ENCODE results near the gene KRTAP10-4.
"Not testable (repeated sequence)": the region's sequence is repeated elsewhere in the genome, so short reads cannot be mapped to it uniquely, and the experiment has no call there.

Gene KRTAP10-4

DNA sequence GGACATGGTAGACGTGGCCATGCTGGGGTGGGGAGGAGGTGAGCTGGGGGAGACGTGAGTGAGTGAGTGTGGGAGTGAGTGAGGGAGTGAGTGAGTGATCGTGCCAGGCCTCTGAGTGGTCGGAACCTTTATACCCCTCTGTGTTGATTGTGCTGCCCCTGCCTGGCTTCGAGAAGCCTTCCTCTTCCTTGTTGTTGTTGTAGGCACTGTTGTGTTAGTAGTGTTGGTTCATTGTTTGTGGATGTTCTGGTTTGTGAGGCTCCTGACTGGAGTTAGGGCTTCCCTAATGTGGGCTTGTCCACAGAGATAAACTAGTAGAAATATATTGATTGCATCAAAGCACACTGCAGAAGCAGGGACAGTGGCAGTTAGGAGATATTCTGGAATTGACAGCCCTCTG is 14.8 kb upstream of the KRTAP10-4 start, which contains the start of gene KRTAP10-3:
Gene KRTAP10-3, minus strand, starts transcription at position 101 of the 400 bp plus-strand sequence. Its CDS starts 80 bp downstream, at position 21.
- DNase-seq = no peak

DNA sequence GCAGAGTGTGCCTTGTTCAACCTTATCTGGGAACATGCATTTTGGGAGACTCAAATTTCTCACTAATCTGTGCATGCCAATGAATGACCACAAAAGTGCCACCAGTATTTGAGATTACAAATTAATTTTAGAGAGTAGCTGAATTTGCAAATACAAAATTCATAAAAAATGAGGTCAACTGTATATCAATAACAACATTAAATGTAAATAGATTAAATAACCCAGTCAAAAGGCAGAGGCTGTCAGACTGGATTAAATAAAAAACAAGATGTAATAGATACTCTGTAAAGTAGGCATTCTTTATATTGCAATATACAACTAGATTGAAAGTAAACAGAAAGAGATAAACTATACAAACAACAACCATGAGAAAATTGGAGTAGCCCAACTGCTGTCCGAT is 9.4 kb upstream of the KRTAP10-4 start:
- no peak for DNase-seq

DNA sequence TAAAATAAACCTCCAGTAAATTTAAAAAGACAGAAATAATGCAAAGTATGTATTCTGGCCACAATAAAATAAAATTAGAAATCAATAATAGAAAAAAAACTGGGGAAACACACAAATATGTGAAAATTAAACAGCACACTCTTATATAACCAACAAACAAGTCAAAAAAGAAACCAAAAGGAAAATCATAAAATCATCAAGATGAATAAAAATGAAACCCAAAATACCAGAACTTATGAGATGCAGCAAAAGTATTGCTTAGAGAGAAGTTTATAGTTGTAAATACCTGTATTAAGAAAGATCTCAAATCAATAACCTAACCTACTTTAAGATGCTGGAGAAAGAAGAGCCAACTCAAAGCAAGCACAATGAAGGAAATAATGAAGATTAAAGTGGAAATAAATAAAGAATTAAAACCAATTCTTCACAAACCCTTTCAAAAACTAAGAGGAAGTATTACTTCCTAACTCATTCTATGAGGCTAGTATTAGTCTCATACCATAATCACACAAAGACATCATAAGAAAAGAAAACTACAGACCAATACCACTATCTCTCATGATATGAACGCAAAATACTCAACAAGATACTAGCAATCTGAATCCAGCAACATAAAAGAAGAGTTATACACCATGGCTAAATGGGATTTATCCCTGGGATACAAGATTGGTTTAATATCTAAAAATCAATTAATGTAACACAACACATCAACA is 8.5 kb upstream of the KRTAP10-4 start:
- DNase-seq = no peak

DNA sequence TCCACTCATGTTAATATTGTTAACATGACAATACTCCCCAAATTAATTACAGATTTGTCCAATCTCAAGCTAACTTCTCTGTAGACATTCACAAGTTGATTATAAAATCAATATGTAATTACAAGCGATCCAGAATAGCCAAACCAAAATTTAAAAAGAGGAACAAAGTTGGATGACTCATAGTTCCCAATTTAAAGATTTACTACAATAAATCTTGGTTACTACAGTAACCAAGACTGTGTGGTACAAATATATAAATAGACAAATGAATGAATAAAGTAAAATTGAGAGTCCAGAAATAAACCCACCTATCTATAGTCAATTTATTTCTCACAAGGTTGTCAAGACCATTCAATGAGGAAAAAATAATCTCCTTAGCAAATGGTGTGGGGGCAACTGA is 7.1 kb upstream of the KRTAP10-4 start:
- no peak for DNase-seq

DNA sequence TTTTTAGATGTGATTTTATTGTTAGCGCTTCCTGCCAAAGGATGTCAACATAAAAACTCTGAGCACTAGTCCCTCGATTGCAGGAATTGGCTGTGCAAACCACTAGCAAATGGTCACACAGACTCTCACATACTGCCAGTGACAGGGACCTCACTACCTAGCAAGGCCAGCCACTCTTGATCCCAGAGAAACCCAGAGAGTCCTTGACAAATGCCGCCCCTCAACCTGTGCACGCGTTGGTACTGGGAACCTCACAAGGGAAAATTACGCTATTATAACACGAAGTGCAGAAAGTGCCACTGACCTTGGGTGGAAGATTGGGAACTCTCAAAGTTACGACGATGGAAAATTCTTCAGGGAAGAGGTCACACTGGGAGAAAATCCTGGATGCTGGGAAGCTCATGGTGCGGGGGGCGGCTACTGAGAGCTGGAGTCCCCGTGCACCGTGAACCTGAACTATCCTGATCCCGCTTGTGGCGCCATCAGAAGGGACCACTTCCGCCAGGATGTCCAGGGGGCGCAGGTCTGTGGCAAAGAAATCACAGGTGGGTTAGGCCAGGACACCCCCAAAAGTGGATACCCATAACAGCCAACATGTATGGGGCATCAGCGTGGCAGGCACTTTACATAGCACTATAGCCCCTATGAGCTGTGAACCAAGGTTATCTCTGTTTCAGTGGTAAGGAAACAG is 5.9 kb upstream of the KRTAP10-4 start:
- DNase-seq = no peak

DNA sequence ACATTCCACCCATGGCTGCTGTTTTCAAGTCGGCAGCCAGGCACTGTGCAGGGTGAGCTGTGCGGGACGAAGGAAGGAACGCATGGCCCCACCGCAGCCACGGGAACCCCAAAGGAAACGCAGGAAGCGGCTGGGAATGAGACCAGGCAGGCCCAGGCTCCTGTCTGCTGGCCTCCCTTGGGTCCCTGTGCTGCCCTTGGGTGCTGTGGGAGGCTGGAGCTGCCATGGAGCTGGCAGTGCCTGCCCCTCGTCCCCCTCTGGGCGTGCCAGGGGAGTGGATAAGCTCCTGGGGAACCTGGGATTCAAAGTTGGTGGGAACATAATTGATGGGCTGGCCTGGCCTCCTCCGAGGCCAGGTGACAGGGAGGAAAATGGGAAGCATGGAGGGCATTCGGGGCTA is 5.3 kb upstream of the KRTAP10-4 start:
- DNase-seq = no peak

DNA sequence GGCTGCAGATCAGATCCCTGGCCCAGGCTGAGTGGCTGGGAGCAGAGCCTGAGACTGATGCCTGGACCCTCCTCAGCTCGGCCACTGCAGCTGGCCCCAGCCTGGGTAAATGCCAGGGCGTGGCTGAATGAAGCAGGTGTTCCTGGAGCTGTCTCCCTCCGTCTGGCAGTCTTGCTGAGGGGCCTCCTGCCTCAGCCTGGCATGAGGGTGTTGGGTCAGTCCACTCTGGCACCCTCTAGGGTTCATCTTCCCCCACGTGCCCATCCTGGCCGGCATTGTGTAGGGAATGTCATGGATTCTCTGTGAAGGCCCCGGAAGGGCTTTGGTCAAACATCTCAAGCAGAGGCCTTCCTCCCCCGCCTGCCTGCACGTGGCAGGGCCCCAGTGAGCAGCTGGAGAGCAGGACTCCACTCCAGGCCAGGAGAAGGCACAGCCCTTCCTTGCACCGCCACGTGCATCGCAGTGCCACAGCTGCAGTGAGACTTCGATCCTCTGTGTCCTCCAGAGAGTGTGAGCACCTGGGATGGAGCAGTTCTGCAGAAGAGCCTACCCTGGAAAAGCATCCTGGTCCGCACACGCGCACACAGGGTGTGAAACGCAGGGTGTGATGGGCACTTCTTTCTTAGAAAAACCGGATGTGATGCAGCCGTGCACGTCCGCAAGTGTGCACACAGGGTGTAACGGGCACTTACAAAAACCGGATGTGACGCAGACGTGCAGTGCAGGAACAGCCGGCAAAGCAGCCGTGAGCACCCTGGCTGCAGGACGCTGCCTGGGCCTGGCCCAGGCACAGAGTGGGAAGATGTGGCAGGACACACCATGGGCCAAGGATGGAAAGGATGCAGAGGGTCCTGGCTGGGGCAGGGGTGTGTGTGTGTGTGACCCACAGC is 4.6 kb upstream of the KRTAP10-4 start:
- peak; percentile 3 for DNase-seq

DNA sequence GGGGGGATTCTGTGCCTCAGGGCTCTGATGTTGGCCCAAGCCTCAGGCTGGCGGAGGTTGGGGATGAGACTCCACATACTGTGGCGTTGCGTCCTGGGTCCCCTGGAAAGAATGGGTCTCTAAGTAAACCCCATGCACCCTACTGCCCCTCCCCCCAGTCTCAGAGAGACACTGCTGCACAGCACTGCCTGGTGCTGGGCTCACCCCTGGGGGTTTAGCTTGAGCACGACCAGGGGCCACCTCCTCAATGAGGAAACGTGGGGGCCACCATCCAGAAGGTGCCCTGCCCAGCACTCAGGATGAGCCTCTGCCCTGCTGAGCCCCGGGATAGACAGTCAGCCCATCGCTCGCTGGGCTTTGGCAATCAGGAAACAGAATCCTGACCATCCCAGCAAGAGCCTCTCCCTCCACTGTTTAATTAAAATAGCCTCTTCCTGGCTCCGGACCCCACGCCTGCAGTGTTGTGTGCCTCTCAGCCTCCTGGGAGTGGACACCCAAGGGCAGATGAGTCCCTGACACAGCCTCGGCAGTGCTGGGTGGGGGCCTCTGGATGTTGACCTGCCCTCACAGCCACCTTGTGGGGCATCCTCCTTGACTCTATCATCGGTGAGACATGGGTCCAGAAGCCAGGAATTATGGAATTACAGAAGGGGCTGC is 3.5 kb upstream of the KRTAP10-4 start:
- DNase-seq = no peak

DNA sequence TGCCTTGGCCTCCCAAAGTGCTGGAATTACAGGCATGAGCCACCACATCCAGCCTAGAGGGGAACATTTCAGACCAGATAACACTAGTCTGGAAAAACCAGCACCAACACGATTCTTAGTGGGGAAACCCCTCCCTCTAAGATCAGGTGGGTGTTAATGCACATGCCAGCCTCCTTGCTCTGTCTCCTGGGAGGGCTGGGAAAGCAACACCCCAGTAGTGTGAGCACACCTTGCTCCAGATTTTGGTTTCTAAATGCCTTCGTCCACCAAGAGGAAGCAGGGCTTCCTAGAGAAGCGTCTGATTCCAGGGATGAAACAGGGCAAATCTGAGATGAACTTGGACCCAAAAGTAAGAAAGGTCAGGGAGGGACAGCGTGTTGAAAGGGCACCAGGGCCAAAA is 2.2 kb upstream of the KRTAP10-4 start:
- no peak for DNase-seq

- DNase-seq = no peak
Measured at GRCh38 chr21:44571844-44572782, 1.4 kb upstream of the KRTAP10-4 start.

DNA sequence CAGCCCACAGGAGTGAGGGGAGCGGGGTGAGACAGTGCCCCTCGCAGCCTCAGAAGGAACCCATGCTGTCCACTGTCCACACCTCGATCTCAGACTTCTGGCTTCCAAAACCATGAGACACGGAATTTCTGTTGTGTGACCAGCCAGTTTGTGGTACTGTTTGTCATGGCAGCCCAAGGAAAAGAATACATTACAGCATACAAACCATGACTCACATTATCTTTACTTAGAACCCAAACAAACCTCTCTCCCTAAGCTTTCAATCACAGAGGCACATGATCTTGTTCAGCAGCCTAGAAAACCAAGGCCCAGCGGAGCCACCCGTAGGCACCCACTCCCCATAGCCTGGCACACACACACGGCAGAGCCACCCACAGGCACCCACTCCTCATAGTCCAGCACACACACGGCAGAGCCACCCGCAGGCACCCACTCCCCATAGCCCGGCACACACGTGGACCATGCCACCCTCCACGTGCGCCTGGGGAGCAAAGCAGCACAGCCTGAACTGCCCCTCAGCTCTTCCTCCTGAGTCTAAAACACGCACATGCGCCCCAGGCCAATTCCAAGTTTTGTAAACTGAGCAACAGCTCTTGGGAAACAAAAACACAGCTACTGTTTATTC is 458 bp upstream of the KRTAP10-4 start:
- DNase-seq = no peak

DNA sequence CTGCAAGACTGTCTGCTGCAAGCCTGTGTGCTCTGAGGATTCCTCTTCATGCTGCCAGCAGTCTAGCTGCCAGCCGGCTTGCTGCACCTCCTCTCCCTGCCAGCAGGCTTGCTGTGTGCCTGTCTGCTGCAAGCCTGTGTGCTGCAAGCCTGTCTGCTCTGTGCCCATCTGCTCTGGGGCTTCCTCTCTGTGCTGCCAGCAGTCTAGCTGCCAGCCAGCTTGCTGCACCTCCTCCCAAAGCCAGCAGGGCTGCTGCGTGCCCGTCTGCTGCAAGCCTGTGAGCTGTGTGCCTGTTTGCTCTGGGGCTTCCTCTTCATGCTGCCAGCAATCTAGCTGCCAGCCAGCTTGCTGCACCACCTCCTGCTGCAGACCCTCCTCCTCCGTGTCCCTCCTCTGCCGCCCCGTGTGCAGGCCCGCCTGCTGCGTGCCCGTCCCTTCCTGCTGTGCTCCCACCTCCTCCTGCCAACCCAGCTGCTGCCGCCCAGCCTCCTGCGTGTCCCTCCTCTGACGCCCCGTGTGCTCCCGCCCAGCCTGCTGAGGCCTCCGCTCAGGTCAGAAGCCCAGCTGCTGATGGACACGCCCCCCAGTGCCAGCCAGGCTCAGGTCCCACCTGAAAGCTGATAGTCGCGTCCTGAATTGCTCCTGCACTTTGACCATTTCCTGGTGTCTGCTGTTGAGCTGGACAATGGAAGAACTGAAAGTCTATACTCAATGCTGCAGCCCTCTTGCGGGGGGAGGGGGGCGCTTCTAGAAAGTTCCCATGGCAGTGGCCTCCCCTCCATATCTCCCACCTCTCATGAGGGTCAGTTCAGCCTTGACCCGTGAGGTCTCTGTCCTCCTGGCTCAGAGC is 1.2 kb downstream of the KRTAP10-4 start:
- DNase-seq = peak; percentile 18

- DNase-seq = no peak
Measured at GRCh38 chr21:44575307-44576024, 1.9 kb downstream of the KRTAP10-4 start.

- no peak for DNase-seq
Measured at GRCh38 chr21:44576025-44576420, 2.5 kb downstream of the KRTAP10-4 start.

- DNase-seq = no peak
Measured at GRCh38 chr21:44578371-44579055, 5.0 kb downstream of the KRTAP10-4 start.

DNA sequence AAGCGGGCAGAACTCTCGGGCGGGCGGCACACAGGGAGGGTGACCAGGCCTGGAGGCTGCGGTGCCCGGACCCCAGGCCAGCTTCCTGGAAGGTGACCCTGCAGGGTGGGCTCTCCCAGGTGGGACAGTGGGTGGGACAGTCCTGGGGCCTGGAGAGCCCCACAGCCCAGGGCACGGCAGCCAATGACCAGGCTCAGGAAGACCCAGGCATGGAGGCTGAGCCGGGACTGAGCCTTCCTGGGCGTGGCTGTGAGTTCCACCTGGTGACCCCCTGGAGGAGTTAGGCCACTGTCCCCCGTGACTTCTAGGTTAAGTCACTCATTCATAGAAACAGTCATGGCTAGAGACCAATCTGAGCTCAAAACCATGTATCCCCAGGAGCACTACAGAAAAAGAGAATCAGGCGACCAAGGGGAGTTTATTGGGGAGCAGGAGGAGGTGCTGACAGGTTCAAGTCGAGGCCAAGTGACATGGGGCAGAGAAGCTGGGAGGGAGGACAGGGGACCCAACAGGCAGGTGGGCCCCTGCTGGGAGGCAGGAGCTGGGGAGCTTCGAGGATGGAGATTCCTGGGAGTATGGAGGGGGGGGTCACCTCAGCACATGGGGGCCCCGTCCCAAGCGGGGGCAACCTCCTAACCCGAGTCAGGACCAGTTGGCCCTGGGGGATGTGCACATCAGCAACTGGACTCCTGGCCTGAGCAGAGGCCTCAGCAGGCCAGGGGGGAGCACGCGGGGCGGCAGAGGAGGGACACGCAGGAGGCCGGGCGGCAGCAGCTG is 5.7 kb downstream of the KRTAP10-4 start:
- DNase-seq = no peak

- DNase-seq = no peak
Measured at GRCh38 chr21:44579833-44580144, 6.3 kb downstream of the KRTAP10-4 start.

GRCh38 chr21:44580231-44580821 is 6.8 kb downstream of the KRTAP10-4 start, which contains the start of gene KRTAP10-5:
TSS of gene KRTAP10-5 (minus strand) at chr21:44580604. CDS start at chr21:44580578, 26 bp downstream.
- not testable (repeated sequence) for DNase-seq
